Activated CD4-positive, CD25-positive, alpha-beta regulatory T cell (primary cell): ENCODE measurements around the gene RARB.

Experiments
- DNase-seq, 4 experiments: peaks; one replicate each; lab custom pipeline; 2025; lab: John Stamatoyannopoulos, UW

Gene RARB

DNA sequence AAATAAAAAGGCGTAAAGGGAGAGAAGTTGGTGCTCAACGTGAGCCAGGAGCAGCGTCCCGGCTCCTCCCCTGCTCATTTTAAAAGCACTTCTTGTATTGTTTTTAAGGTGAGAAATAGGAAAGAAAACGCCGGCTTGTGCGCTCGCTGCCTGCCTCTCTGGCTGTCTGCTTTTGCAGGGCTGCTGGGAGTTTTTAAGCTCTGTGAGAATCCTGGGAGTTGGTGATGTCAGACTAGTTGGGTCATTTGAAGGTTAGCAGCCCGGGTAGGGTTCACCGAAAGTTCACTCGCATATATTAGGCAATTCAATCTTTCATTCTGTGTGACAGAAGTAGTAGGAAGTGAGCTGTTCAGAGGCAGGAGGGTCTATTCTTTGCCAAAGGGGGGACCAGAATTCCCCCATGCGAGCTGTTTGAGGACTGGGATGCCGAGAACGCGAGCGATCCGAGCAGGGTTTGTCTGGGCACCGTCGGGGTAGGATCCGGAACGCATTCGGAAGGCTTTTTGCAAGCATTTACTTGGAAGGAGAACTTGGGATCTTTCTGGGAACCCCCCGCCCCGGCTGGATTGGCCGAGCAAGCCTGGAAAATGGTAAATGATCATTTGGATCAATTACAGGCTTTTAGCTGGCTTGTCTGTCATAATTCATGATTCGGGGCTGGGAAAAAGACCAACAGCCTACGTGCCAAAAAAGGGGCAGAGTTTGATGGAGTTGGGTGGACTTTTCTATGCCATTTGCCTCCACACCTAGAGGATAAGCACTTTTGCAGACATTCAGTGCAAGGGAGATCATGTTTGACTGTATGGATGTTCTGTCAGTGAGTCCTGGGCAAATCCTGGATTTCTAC, at the start of gene RARB:
Gene RARB (plus strand): TSS at position 322 of the 847 bp plus-strand sequence. CDS start 469 bp downstream, at position 791.
- no peak for DNase-seq

DNA sequence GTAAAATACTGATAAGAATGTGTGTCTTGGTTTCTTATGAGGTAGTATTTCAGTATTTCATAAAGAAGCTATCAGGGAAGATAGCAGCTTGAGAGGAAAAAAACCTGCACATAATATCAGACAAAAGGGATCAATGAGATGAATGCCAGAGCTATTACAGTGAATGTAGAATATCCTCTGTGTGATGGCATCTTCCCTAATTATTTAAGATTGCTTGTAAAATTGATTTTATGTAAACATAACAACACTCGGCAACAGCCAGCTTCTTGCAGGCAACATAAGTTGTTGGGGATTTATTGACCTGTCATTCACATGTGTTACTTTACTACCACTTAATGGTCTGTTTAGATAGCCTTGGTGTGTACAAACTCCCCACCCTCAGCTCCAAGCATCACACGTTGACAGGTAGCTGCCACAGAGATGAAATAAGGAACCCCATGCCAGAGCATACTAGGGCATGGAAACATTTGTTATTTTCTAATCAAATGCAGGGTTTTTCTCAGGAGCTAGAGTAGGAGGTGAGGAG, 49.2 kb upstream of the RARB start:
- no peak for DNase-seq

DNA sequence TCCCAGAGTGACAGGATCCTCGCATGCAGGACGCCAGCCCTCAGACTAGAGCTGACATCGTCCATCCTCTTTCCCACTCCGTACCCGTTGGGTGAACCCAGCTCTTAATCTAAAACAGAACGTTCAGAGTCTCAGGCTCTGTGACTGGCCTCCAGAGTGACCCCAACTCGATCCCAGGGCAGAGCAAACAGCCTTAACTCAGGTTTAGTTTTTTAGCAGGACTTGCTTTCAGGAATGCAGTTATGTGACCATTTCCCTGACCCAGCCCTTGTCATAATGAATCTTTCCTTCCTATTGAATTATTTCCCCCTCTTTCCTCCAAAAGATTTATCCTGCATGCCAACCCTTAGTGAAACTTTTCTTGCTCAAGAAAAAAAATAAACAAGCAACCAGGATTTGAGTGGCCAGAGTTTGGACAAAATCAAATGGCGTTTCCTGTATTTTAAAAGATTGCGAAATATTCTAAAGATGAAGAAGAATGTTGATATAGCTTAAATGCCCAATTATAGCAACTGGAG, 47.8 kb upstream of the RARB start:
- no peak for DNase-seq

DNA sequence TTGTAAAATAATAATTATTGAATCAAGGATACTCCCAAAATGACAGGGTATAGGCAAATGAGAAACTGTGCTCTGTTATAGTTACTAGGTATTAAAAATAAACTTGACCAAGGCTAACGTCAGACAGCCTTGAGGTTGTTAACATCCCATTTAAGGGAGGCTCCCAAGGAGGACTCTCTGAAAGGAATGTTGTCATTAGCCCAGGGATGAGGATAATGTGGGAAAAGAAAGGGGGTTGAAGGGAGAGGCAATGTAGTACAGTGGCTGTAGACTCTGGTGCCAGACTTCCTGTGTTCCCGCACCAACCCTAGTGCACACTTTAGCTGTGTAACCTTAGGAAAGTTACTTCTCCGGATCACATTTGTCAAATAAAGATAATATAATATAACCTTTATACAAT, 47.0 kb upstream of the RARB start:
- no peak for DNase-seq

DNA sequence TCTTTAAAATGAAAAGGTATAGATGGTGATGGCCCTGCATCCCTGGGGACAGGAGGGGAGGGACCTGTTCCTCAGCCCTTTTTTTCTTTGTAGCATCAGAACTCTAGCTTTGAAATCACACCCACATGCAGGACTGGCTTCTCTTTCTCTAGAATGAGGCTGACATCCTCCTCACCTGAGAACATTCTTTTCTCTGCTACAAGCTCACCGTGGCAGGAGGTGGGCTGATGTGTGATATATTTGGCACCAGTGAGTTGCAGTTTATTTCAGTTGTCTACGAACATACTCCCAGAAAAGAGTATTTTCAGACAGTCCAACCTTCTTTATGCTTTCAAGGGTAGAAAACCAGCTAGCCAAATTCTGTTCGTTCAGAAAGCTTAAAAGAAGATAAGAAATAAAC, 43.6 kb upstream of the RARB start:
- no peak for DNase-seq

DNA sequence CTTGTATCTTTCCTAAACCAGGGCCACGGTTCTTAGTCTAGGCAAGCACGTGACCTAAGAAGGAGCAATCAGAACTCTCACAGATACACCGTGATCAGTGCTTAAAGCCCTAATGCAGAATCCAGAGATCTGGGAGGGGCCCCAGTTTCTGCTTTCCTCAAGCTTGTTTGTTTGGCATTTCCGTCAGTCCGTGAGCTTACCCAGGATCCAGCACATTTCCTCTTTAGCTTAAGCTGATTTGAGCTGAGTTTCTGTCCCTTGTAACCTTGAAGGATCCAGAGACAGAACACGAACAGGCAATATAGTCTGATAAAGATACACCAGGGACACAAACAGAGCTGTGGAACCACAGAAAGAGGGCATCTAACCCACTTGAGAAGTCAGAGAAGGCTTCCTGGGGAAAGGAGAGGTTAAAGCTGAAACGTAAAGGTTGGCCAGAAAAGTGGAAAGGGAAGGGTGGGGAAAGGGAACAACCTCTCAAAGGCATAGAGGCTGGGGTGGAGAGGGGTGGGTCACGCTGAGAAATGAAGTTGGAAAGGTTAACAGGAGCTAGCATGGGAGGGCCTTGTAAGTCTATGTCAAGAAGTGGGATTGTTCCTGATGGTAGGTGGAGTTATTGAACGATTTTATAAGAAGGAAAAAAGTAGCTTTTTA, 42.1 kb upstream of the RARB start:
- DNase-seq = no peak

DNA sequence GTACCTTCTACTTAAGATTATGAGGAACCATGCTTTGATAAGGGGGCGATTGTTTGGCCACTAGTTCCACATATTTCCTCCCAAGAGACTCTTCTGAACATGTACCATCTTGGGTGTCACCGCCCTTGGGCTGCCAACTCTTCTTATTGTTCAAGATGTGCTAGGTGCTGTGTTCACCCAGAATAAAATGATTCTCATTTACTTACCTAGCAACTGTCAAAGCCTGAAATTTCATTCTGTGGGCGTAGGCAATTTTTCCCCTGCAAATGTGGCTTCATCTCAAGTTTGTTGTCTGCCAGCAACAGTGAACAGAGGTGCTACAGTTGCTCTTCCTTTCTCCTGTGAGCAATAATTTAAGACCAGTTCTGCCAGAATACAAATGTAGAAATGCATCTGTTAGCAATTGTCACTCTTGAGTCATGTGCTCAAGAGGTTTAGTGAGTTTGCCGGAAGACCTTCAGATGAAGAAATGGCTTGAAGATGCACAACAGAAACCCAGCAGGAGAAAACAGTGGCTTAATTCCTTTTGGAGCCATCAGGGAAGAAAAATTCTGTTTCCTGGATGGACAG, 41.3 kb upstream of the RARB start:
- DNase-seq = no peak

DNA sequence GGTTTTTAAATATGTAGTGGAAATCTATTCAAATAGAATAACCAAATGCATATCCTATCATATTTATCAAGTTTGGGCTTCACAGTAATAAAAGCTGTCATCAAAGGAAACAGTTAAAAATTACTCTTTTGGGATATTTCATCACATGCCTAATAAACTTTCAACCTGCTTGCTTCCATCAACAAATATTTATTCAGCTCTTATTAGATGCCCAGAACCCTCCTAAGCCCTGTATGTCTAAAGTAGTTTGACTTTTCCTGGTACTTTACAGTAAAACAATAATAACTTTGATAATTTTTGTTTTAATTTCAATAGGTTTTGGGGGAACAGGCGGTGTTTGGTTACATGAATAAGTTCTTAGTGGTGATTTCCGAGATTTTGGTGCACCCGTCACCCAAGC, 37.5 kb upstream of the RARB start:
- DNase-seq = no peak

DNA sequence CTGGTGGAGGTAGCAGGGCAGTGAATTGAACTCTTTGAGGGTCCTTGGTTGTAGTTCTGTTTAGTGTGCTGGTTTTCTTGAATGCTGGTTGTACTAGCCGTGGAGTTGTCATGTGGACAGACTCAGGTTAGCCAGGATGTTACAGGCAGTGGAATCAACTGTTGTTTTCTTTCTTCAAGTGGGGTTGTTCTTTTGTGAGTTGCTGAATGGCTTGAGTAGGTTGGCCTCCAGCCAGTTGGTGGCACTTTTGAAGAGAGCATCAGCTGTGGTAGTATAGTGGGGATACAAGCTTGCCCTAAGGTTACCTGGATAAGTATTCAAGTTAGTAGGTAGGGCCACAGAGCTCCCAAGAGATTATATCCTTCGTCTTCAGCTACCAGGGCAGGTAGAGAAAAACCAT, 31.8 kb upstream of the RARB start:
- no peak for DNase-seq

DNA sequence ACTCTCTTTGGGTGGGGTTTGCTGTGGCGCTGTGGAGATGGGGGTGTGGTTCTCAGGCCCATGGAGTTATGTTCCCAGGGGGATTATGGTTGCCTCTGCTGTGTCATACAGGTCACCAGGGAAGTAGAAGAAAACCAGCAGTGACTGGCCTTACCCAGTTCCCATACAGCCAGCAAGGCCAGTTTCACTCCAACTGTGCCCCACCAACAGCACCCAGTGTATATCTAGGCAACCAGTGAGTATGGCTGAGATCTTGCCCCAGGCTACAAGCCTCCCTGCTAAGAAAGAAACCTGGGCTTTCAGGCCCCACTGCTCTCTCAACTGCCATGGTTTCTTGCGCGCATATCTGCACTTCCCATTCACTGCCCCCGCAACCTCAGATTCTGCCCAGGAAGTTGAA, 31.4 kb upstream of the RARB start:
- no peak for DNase-seq

DNA sequence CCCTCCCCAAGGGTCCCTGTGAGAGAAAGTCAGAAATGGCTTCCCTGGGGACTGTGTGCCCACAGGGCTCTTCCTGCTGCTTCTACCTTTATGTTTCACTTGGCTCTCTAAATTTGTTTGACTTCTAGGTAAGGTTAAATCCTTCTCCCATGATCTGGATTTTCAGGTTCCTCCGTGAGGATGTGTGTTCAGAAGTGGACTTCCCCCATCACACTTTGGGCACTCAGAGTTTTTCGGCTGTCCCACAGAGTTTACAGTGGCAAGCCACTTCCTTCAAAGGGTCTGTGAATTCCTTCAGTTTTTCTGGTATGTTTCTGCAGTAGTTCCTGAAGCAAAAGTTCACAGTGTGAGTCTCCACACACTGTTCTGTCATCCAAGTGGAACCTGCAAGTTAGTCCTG, 30.9 kb upstream of the RARB start:
- DNase-seq = no peak

DNA sequence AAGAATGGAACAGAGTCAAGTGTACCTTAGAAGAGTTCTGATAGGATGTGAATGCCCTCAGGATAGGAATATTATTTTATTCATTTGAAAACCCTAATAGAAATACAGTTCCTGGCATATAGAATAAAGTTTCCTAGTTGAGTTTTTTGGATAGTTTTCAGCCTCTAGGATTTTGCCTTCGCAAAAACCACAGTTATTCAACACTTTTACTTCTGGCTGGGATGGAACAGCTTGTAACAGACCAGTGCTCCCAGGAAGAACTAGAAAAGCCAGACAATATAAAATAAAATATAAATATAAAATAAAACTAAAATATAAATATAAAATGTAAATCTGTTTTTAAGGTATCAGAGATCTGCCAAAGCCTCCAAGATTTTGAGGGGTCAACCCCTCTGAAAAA, 27.5 kb upstream of the RARB start:
- no peak for DNase-seq

DNA sequence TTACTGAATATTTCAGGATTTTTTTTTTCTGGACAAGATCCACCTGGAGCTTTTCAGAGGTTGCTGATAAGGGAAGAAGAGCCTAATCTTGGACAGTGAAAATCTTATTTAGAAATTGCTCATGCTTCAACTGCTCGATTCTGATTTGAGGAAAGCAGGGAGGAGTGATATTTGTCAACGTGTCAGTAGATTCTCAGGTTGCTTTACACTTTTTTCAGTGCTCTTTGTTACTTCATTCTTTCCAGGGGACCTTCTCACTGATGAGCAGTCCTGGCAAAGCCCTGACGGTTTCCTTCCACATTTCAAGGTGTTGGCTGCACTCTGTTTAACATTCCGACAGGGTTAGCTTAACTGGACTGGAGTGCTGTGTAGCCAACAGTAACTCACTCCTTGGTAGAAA, 24.1 kb upstream of the RARB start:
- DNase-seq = no peak

DNA sequence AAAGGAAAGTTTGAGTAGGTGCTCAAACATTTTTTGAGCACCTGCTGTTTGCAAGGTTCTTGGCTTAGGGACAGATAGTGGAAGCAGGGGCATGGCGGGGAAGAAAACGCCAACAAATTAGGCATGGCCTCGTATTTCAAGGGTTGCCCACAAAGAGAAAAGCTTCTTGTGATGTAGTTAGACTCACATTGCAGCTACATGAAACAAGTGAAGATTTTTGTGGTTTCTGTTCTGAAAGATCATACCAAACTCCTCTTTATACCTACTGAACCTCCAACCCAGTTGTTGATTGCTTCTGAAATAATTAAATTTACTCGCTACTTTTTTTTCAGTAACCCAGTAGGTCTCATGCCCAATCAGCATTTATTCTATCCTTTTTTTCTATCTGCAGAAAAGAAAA, 23.5 kb upstream of the RARB start:
- DNase-seq = no peak

DNA sequence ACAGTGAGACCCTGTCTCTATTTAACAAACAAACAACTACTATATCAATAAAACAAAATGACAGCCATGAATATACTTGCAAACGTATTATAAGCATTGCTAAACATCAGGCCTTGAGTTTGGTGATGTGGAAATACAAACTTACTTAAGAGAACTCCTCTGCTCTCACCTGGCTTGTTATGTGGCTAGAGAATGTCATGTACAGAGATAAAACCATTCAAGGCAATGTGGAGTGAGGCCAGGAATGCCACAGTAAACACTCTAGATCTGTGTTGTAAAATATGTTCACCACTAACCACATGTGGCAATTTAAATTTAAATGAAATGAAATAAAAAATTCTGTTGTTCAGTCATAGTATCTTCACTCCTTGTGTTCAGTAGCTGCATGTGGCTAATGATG, 22.7 kb upstream of the RARB start:
- DNase-seq = no peak

DNA sequence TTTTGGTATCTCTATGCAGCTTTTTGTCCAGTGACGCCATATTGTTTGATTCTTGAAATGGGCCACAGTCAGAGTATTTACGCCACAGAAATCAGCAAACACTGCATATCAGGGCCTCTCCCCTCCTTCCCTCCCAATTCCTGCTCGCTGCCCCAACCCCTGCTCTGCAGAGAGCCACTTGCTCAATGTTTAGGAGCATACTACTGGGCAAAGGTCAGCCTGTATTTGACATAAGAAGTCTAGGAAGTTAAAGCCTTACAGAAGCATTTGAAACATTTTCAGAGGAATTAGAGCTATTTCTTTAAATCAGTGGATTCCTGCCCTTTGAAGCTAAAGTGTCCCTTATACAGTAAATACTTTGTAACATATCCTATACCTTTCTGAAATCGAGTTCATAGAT, 17.4 kb upstream of the RARB start:
- no peak for DNase-seq

DNA sequence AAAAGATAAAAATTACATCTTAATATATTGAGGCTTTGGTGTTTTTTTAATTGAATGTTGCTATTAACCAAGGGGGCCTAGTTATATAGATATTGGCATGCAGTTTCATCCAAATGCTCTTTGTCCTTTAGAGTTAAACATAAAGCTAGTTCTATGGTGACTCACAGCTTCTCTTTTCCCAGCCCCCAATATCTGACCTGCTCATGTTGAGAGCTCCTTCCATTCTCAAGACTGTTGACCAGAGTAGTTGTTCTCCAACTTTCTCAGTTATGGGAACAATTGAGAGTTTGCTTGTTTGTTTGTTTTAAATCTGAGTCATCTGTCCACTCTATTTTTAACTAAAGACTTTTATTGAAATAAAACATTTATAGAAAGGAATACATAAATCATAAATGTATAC, 15.8 kb upstream of the RARB start:
- no peak for DNase-seq

DNA sequence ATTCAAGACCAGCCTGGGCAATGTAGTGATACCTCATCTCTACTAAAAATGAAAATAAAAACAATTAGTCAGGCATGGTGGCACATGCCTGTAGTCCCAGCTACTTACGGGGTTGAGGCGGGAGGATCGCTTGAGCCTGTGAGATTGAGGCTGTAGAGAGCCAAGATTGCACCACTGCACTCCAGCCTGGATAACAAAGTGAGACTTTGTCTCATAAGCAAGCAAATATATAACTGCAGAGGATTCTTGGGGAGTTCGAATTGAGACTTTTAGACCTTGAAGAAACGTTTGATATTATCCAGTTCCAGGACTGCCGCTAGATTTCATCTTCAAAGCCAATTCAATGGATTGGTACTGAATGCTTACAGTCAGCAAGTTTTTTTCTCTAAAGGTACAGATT, 11.9 kb upstream of the RARB start:
- DNase-seq = no peak

DNA sequence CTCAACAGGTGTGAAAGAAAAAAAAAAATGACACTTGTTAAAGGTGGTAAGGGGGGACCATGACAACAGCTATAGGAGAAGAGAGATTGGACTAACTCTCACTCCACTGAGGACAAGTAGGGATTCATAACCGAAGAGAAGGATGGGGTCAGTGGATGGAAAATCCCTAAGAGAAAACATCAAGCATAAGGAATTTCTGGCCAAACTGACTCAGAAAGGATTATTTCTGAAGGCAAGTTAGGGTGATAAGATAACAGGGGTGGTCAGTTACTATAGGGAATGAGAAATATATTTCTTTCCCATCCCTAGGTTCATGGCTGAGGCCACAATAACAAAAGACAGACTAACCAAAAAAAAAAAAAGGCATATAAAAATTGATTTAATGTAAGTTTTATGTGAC, 9.5 kb upstream of the RARB start:
- no peak for DNase-seq

DNA sequence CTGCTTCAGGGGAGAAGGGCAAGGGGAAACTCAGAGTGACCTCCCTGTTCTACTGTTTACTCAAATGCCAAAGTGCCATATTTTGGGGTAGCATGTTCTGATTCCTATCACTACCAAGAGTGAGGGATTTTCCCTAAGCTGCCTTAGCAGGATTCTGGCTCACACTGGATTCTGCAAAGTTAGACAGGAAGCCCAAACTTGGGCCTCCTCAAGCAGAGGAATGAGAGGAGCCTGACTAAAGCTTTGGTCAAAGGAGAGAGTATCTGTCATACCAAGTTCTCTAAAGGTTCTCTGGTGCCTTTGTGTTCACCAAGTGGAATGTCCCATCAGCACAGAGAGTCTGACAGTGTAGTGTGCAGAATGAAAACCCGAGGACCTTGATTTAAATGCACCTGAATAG, 8.8 kb upstream of the RARB start:
- no peak for DNase-seq

DNA sequence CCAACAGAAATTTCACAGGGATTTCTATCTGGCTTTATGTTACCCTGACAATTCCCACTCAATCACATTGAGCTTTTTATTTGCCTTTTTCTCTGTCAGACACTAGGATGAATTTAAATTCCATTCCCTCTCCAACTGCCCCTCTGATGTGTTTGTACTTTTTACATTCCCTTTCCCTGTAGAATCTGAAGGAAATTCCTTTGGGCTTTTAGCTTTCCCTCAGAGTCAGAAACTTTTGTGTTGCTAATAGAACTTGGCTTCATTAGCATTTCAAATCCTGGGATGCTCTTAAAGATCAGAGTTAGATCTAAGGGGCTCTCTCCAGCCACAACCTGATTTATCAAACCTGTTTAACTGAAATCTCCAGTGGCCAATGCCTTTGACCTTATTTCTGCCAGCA, 7.9 kb upstream of the RARB start:
- no peak for DNase-seq

DNA sequence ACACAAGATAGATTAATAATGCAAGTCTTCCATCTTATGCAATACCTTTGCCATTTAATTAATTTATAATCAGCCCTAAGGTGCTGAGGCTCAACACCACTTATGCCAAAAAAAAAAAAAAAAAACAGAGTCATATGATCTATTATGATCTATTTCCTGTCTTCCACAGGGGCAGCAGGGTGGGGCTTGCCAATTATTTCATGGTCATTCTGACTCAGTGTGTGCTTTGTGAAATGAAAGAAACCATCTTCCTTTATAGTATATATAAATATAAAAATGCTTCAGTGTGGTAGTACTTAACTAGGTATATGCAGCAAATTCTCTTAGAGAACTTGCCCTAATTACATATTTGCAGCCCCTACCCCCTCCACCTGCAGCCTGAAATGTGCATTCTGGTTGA, 7.2 kb upstream of the RARB start:
- DNase-seq = no peak

DNA sequence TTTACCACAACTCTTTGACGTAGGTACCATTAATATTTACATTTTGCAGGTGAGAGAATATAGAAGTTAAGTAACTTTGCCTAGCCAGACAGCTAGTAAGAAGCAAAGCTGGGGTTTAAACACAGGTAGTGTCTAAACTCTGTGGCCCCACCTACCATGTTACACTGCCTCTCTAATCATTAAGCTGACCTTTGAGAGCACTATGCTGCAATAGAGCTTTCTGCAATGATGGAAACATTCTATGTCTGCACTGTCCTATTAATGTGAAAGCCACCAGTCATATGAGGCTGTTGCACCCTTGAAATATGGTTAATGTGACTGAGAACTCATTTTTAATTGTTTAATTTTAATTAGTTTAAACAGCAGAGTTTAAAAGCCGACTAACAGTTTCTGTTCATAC, 6.3 kb upstream of the RARB start:
- no peak for DNase-seq
